GM21576 (cell line): ENCODE data around the gene AOC2.

Experiments
- ATAC-seq: cut with Tn5 transposase; IDR thresholded peaks from one replicate; pipeline ENCODE4 v1.9.1; 2021; ENCODE audit warnings: mild to moderate bottlenecking, moderate library complexity; ENCODE audit not compliant: unreplicated experiment

AOC2 gene, protein sequence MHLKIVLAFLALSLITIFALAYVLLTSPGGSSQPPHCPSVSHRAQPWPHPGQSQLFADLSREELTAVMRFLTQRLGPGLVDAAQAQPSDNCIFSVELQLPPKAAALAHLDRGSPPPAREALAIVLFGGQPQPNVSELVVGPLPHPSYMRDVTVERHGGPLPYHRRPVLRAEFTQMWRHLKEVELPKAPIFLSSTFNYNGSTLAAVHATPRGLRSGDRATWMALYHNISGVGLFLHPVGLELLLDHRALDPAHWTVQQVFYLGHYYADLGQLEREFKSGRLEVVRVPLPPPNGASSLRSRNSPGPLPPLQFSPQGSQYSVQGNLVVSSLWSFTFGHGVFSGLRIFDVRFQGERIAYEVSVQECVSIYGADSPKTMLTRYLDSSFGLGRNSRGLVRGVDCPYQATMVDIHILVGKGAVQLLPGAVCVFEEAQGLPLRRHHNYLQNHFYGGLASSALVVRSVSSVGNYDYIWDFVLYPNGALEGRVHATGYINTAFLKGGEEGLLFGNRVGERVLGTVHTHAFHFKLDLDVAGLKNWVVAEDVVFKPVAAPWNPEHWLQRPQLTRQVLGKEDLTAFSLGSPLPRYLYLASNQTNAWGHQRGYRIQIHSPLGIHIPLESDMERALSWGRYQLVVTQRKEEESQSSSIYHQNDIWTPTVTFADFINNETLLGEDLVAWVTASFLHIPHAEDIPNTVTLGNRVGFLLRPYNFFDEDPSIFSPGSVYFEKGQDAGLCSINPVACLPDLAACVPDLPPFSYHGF

GRCh38 chr17:42844271-42844670 is at the start of gene AOC2:
Gene AOC2, plus strand, starts transcription at chr17:42844580. Its CDS starts 47 bp downstream, at chr17:42844627.
- ATAC-seq, result no peak

DNA sequence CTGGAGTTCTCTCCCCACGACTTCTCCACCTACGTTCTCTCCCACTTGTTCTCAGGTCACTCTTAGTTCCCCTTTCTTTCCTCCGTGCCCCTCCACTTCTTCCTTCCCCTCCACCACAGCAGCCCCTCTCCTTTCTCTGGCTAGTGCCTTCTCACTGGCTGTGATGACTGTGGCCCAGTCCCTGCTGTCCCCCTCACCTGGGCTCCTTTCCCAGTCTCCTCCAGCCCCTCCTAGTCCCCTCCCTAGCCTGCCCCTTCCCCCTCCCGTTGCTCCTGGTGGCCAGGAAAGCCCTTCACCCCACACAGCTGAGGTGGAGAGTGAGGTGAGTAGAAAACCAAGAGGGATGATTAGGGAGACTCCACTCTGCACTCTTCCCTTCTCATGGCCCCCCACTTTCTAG is 49.3 kb upstream of the AOC2 start:
- ATAC-seq, result no peak

GRCh38 chr17:42795465-42795864 is 48.9 kb upstream of the AOC2 start:
- no peak for ATAC-seq

- no peak for ATAC-seq
Observed at GRCh38 chr17:42796066-42796758, 48.2 kb upstream of the AOC2 start.

DNA sequence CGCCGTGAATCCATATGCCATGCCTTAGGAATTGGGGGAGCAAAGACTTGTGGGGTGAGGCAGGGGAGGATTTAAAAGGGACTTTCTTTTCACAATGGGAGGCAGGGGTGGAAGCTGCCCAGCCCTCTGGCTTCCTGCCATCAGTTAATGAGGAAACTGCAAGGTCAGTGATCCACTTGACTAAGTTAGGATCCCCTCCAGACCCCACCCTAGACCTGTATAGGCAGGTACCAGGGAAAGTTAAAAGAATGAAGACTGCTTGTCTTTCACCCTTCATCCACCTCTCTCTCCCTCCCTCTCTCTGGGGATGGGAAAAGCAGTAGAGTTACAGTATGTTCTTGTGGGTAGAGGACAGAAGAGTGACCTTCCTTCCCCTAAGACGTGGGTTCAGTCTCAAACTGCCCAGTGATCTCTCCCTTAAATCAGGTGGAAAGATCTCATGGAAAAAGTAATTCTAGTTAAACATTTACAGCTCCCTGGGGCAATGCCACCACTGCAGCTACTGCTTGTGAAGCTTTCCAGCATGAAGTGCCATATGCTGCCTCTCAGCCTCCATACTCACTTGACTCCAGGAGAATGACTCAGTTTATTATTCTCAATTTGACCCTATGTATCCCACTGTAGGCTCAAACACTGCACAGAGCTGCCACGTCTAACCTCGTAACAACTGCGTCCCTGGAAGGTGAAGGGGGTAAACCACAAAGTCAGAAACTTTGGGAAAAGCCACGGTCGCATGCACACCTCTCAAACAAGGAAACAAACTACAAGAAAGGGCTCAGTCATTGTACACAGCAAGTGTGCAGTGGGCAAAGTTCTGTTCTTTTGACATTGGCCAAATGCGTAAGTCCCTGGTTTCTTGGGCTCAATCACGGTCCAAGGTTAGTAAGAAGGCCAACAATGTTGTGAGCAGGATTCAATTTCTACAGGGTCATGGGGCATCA is 47.0 kb upstream of the AOC2 start:
- ATAC-seq, result no peak

DNA sequence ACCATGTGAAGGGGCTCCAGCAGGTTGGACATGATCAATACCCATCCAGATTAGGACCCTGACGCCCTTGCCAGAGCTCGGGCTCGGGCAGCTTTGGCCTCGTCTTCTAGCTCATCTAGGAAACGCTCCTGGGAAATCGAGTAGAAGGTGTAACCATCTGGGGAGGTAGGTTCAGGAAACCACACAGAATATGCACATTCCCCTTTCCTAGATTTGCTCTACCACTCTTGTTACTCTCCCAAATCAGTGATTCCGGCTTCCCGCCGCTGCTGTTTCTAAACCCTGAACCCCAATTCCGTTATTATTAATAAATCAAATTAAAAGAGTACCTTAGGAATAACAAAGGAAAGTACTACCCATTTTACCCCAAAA is 46.4 kb upstream of the AOC2 start:
- no peak for ATAC-seq

DNA sequence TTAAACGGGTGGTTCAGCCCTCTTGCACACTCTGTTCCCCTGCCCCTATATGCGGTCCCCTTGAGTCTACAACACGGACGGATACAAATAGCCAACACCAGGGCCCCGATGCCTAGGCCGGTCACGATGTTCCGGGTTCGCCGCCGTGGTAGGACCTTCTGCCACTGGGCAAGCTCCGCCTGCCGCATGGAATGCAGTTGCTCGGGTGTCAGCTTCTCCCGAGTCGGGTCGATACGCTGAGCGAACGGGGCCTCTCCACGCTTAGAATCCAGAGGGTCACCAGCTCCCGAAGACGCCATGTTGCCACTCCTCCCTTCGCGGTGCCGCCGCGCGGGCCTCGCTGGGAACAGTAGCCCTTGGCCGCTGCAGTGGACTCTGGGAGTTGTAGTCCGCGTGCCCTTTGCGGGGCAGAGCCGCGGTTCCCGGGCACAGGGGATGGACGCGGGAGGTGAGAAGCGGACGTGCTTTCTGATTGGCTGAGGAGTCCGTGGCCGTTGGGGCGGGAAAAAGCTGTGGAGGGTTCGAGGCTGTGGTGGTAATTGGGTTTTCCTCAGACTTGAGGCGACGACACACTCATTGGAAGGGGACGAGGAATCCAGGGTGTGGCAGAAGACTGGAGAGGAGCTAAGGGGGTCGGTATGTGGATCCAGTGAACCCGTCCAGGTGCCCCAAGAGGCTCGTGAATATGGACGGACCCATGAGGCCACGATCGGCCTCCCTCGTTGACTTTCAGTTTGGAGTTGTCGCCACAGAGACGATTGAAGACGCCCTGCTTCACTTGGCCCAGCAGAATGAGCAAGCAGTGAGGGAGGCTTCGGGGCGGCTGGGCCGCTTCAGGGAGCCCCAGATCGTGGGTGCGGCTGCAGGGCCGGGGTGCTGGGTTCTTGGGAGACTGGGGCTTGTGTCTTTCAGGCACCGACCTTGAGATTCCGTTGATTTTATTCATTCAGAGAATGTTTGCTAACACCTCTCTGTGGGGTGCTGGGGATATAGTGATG is 45.7 kb upstream of the AOC2 start, which contains the start of the genes CNTD1 and COA3:
TSS of gene CNTD1 (plus strand) at position 479 of the 998 bp plus-strand sequence. CDS start at position 686, 207 bp downstream.
TSS of gene COA3 (minus strand) at position 322 of the 998 bp plus-strand sequence. CDS start at position 299, 23 bp downstream.
- peak; percentile 70 for ATAC-seq

DNA sequence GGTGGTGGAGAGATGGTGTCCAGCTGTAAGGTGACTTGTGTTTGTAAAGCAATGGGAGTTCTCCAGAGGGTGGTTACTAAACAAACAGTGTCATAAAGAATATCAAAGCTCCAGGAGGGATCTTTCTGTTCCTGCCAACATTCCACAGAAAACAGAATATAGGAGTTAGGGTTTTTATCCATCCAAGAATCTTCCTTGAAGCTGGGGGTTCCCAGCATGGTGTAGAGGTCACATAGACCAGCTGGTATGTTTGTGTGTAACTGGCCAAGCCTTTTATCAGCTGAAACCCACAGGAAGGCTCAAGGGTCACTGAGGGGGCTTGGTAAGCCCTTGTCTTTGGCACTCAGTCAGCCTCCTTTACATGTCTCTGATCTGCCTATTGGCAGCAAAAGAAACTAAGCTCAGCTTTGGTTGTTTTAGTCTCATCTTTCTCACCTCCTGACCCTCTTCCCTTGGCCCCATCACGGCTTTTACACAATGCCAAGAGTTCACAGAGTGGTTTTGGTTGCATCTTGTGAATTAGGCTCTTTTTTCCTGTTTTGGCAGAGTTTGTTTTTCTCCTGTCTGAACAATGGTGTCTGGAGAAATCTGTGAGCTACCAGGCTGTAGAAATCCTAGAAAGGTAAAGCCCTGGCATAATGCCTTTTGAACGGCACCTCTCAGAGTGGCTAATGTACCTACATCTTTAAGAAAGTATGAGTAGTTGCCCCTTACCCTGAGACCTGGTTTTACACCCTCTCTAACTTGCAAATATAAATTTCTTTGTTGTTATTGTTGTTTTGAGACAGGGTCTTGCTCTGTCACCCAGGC is 41.1 kb upstream of the AOC2 start:
- no peak for ATAC-seq

DNA sequence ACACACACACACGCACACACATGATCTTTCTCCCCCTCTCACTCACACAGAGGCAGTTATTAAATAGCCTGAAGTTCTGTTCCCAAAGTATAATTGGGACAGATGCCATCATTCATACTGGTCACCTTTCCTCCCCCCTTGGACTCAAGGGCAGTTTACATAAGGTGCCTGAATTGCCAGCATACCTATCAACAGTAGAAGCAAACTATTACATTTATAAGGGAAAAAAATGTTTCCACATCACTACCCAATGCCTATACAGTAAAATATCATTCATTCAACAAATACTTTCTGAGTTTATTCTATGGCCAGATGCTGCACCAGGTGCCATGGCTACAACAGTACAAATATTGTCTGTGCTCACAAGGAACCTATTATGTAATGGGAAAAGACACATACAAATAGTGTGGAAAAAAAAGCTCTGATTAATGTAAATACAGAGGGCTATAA is 39.4 kb upstream of the AOC2 start:
- ATAC-seq, result no peak

- no peak for ATAC-seq
Observed at GRCh38 chr17:42806249-42806648, 38.1 kb upstream of the AOC2 start.

- no peak for ATAC-seq
Observed at GRCh38 chr17:42809250-42809649, 35.1 kb upstream of the AOC2 start.

DNA sequence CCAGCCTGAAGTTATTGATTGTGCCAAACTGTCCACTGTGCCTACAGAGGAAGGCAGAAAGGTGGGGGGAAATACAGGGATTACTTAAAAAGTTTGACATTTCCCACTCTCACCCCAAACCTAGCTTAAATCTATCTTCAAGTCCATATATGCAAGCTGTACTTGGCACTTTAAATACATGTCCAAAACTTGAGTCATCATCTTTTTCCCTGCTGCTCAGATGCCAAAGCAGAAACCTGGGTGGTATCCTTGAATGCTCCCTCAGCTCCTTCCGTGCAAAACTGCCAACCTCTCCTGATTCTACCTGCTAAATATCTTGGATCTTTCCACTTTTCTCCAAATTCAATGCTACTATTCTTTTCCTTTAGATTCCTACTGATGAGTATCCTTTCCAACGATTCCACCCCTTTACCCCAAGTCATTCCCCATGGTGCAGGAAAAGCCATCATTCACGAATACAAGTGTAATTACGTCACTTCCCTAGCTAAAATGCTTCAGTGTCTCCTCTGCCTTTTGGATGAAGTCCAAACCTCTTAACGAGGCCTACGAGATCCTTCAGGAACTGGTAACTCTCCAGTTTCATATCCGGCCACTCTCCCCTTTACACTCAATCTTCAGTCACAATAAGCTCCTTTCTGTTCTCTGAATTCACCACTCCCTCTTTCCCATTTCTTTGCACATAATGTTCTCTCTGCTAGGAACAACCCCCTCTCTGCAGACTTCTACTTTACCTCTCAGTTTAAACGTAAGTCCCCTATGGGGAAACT is 29.6 kb upstream of the AOC2 start:
- no peak for ATAC-seq

GRCh38 chr17:42817866-42818265 is 26.5 kb upstream of the AOC2 start:
- ATAC-seq, result no peak

GRCh38 chr17:42818379-42818778 is 26.0 kb upstream of the AOC2 start:
- no peak for ATAC-seq

- no peak for ATAC-seq
Observed at GRCh38 chr17:42819939-42820535, 24.3 kb upstream of the AOC2 start.

GRCh38 chr17:42821176-42821575 is 23.2 kb upstream of the AOC2 start:
- ATAC-seq, result no peak

DNA sequence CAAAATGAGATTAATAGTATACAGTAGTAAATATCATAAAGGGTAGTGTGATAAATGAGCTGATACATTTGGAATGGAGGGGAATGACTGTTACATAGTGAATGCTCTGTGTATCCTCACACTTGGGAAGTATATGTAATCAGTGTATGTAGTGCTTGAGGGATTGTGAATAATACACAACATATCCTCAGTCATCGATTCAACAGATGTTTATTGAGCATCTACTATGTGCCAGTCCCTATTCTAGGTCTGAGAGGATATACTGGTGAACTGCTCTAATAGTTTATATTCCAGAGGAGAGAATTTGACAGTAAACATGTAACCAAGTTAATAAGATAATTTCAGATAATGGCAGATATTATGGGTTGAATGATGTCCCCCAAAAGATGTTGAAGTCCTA is 16.9 kb upstream of the AOC2 start:
- ATAC-seq, result no peak
